ENCODE data around the gene MICALL2.

- TF ChIP-seq, protein P1, sequence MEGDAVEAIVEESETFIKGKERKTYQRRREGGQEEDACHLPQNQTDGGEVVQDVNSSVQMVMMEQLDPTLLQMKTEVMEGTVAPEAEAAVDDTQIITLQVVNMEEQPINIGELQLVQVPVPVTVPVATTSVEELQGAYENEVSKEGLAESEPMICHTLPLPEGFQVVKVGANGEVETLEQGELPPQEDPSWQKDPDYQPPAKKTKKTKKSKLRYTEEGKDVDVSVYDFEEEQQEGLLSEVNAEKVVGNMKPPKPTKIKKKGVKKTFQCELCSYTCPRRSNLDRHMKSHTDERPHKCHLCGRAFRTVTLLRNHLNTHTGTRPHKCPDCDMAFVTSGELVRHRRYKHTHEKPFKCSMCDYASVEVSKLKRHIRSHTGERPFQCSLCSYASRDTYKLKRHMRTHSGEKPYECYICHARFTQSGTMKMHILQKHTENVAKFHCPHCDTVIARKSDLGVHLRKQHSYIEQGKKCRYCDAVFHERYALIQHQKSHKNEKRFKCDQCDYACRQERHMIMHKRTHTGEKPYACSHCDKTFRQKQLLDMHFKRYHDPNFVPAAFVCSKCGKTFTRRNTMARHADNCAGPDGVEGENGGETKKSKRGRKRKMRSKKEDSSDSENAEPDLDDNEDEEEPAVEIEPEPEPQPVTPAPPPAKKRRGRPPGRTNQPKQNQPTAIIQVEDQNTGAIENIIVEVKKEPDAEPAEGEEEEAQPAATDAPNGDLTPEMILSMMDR (IDR thresholded peaks at IDR 0.05): no peak
- no peak for TF ChIP-seq POLR2A (IDR thresholded peaks at IDR 0.05)
Measured at GRCh38 chr7:1385809-1386622, 73.3 kb downstream of the MICALL2 start.
